A549 (cell line): ENCODE results near the gene OTUD3.

Experiments
- CTCF ChIP-seq: fragments of >200 bp; sonication (Bioruptor Twin); formaldehyde crosslinking; IDR thresholded peaks from 3 replicates; pipeline ENCODE4 v1.5.1; 2016
- NFE2L2 ChIP-seq: fragments of 150-350 bp; conservative IDR thresholded peaks from 2 replicates; pipeline ENCODE4 v1.6.1; 2014; ENCODE audit warnings: low read length

- TF ChIP-seq NFE2L2, result no peak
- TF ChIP-seq CTCF, result no peak
Measured at GRCh38 chr1:19858893-19859292, 23.3 kb upstream of the OTUD3 start.
